ENCODE results near the gene STRIT1.
"Not testable (repeated sequence)": the region's sequence is repeated elsewhere in the genome, so short reads cannot be mapped to it uniquely, and the experiment has no call there.

STRIT1 gene

DNA sequence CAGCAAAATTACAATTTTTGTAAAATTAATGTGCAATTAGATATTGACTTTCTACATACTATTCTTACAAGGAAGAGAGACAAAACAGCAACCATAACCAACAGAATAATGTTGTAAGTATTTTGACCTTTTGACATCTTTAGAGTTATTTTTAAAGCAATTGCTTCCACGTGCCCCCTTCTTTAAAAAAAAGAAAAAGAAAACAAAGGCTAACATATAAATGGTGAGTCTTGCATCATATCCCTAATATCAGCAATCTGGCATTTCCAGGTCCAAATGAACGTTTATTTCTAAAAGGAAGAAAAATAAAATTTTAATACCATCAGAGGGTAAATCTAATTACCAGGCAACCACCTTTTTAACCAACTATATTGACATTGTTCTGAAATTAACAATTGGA, 19.3 kb upstream of the STRIT1 start:
- no peak for DNase-seq

DNA sequence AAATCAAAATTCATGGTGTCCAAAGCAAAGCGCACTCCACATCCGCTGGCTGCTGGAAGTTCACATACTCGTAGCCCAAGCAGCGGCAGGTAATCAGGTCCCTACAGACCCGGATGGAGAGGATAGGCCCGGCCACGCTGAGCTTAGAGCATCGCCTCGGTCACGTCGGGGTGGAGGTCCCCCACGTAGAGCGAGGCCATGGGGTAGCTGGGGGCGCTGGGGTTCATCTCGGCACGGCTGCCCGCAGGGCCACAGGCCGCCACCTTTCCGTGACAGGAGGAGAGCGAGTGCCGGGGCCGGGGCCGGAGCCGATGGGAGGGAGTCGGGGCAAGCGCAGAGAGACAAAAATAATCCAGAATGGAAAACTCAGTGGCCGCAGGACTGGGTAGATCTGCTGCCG, 16.1 kb upstream of the STRIT1 start:
- no peak for DNase-seq

DNA sequence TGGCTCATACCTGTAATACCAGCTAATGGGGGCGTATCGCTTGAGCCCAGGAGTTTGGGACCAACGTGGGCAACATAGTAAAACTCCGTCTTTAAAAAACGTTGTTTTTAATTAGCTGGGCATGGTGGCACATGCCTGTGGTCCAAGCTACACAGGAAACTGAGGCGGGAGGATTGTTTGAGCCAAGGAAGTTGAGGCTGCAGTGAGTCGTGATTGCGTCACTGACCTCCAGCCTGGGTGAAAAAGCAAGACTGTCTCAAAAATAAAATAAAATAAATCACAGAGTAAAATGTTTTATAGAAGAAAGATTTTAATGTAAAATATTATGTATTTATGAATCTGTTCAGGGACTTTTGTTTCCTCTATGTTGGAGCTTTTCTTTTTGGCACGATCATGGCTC, 15.3 kb upstream of the STRIT1 start:
- no peak for DNase-seq

DNA sequence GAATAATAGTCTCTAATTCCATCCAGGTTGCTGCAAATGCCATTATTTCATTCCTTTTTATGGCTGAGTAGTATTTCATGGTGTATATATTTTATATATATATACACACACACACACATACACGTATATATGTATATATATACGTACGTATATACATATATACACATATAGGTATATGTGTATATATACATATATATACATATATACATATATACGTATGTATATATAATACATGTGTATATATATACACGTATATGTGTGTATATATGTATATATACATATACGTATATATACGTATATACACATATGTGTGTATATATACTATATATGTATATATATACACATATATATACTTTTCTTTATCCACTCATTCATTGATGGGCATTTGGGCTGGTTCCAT, 13.7 kb upstream of the STRIT1 start:
- DNase-seq: no peak

DNA sequence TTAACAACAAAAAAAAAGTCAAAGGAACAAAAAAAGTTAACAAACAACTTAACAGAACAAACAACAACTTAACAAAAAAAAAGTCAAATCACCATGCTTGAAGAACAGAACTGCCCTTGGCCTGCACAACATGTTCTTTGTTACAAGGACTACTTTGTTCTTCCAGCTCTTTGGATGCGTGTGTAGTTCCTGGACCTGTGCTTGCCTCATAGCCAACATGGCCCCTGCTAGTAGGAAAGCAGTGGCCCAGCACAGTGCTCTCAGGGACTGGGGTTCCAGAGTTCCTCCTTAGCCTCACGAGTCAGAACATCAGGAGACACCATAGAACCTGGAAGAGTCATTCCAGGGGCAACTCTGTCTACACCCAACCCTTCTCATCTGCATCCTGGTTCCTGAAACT, 10.9 kb upstream of the STRIT1 start:
- no peak for DNase-seq

DNA sequence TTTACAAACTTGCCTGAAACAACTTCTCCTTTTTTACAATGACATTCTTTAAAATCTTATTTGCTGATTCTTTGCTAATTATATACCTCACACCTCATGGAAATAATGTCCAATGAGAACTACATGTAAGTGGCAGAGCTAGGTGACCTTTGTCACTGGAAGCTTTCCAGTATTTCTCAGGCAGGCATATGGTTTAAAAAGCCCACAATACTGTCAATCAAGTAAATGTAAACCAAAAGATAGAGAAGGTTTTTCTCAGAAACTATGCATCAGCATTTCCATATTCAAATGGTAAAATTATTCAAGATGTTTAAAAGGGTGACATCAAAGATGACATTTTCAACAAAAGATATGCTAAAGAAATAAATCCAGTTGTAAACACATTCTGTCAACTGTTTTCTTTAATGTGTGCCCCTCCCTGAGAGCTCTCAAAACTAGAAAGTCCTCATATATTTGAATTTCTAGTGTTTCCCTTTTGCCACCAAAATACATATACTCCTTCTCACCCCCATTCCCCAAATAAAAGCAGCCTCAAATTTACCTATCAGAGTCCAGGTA, 10.1 kb upstream of the STRIT1 start:
- DNase-seq: no peak

DNA sequence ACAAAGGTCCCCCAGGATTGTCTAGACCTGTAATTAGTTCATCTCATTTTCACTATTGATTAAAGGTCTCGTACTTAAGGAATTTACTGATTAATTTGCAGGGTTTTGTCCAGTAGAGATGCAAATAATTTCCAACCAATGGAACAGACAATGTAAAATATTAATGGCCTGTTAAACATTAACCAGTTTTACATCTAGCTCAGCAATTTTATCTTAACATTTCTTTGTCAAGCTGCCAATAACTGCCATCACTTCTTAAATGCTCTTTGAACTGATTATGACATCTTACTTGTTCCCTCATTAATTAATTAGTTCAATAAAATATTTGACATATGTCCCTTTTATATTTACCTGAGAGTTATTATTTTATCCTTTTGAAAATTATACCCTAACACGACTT, 9.4 kb upstream of the STRIT1 start:
- no peak for DNase-seq

DNA sequence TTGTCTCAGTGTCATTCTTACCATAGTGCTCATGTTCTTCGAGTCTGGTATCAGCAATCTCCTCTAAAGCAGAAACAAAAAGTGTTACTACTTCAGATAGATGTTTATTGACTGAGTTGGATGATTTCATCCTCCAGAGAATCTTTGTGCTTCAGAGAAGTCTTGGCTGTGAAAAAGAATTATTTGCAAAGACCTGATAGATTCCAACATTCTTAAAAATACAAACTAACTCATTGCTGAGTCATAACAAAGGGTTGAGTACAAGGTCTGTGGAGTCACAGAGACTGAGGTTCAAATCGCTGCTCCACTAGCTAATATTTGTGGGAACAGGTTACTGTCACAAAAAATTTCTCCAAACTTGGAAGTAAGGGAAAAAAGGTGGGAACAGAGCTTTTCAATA, 9.0 kb upstream of the STRIT1 start:
- DNase-seq: no peak

DNA sequence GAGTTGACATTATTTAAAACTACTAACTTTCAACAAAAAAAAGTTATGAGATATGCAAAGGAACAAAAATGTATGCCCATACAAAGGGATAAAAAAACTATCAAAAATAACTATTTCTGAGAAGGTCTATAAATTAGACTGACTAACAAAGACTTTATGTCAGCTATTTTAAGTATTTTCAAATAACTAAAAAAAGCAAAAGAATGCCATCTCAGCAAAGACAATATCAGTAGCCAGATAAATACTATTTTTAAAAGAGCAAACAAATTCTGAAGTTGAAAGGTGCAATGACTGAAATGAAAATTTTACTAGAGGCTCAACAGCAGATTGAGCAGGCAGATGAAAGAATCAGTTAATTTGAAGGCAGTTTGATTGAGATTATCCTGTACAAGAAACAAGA, 3.6 kb upstream of the STRIT1 start:
- DNase-seq: no peak

DNA sequence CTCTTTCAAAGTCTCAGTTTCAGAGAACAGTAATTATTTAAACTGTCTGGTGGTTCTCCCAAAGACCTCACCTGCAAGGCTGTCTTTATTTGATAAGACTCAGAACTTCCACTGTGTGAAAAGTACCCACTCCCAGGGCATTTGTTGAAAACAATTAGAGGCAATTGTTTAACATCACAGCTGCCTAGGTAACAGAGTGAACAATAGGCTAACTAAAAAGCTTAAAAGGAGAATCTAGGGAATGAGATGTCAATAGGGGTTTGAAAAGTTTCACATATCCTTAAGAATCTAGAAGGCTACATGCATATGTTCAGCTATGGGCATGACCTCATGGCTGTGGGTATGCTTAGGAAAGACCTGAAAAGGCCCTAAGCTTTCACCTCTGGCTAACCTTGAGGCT, 2.9 kb upstream of the STRIT1 start:
- no peak for DNase-seq

DNA sequence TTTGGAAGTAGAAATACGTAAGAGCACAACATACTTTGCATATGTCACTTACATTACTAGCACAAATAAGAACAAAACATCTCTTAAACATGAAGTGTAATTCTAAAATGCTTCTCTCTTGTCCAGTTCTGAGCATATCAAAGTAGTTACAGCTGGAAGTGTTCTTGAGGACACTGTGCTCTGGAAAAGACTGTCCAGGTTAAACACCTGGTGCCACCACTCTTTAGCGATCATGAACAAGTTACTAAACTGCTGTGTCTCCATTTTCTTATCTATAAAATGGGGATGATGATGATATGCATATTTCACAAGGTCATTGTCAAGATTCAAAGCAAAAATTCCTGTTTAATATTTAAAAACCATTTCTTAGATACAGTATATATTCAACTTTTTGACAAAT, 790 bp downstream of the STRIT1 start:
- no peak for DNase-seq

DNA sequence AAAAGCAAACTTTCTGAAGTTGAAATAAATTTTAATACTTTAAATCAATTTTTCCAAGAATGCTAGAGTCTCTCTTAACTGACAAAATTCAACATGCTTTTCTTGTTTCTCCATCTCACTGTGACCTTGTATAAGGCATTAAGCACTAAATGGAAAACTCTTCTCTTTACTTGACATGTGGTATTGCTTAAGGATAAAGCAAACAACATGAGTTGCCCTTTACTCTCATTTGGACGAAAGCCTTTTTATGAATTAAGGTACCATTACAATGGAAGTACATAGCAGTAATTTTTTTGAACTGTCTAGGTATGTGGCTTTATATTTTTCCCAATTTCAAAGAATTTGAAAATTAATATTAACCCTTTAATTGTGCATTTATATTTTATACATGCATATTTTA, 1.4 kb downstream of the STRIT1 start:
- no peak for DNase-seq

DNA sequence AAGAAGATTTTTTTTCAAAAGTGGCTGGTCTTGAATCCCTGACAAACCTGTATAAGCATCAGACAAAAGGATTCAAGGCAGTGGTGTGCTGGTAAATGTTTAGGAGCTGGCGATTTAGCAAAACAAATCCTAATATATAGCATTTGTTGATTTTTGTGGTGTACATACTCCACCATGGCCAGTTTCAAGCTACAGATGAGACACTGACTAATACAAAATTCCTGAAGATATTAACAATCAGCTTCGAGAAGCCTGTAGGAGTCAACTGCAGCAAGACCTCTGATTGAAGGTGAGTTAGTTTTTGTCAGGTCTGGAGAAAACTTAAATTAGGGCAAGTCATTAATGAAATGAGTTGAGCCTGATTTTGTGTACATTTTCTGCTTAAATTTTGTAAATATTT, 6.7 kb downstream of the STRIT1 start:
- DNase-seq: no peak

DNA sequence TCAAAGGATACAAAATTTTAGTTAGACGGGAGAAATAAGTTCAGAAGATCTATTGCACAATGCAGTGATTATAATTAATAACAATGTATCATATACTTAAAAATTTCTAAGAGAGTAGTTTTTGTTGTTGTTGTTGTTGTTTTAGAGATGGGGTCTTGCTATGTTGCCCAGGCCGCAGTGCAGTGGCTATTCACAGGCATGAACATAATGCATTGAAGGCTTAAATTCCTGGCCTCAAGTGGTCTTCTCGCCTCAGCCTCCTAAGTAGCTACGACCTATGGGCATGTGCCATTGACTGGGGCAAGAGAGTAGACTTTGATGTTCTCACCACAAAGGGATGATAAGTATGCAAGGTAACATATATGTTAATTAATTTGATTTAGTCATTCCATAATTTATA, 7.5 kb downstream of the STRIT1 start:
- no peak for DNase-seq

DNA sequence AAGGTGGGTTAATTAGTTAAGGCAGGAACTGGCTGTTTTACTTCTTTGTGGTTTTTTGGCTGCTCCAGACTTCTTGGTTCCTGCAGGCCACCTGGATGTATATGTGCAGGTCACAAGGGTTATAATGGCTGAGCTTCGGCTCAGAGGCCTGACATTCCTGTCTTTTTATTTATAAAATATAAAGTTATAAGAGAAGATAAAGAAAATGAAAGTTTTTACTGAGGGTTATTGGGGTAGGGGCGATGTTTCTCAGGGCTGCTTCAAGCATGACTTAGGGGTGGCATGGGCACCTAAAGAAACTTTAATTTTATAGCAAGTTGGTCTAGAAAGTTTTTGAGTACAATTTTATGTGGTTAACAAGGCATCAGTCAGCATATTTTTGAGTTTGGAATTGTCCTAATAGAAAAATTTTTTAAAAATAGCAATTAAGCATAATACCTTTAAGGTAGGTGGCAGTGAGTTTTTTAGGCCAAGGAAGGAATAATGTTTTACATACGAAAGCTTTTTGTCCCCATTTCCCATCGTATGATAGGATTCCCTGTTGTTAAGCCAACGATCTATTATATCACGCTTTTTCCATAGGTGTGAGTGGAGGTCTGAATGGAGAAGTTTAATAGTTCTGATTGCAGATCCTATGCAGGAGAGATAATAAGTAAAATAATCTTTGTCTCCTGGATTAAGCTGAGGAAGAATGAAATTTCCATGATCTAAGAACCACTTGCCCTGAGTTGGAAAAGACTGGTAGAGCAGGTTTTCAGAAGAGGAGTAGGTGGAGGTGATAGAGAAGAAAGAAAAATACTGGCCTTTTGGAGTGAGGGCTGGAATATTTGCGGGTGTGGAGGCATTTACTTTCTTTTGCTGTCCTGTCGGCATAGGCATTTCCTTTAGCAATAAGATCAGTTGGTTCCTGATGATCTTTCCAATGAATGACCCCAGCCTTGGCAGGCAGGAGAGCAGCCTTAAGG, 10.1 kb downstream of the STRIT1 start:
- no peak for DNase-seq

DNA sequence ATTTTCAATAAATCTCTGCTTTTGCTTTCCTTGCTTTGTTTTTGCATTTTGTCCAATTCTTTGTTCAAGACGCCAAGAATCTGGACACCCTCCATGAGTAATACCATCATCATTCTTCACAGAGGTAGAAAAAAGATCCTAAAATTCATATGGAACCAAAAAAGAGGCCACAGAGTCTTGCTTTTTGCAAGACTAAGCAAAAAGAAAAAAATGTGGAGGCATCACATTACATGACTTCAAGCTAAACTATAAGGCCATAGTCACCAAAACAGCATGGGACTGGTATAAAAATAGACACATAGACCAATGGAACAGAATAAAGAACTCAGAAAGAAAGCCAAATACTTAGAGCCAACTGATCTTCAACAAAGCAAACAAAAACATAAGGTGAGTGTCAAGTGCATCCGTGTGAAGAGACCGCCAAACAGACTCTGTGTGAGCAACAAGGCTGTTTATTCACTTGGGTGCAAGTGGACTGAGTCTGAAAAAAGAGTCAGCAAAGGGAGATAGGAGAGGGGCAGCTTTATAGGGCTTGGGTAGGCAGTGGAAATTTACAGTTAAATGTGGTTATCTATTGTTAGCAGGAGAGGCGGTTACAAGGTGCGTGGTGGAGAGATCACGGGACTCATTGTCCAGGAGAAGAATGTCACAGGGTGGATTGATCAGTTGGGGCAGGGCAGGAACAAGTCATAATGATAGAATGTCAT, 10.9 kb downstream of the STRIT1 start:
- DNase-seq: no peak

DNA sequence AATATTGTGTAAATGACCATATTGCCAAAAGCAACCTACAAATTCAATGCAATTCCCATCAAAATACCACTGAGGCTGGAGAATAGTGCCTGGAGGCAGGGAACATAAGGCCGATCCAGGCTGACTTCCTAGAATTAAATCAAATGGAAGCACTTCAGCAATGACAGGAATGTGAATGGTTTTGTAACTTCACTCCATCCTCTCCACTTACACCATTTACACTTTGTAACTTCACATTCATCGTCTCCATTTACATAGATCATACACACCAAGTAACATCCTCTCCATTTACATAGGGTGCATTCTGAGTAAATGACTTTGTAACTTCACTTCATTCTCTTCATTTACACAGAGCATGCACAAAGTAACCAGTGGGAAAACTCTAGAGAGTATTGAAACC, 11.6 kb downstream of the STRIT1 start:
- DNase-seq: no peak

DNA sequence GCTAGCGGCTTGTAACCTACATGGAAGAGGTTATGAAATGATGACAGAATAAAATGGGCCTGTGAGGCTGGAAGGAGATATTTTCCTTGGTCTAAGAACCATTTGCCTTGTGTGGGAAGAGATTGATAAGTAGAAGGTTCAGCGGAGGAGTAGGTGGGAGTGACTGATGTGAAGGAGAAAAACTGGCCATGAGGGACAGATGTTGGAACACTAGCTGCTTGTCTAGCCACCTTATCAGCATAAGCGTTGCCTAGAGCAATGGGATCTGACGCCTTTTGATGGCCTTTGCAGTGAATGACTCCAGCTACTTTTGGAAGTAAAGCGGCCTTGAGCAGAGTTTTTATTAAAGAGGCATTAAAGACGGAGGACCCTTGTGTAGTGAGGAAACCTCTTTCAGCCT, 17.4 kb downstream of the STRIT1 start:
- not testable (repeated sequence) for DNase-seq

DNA sequence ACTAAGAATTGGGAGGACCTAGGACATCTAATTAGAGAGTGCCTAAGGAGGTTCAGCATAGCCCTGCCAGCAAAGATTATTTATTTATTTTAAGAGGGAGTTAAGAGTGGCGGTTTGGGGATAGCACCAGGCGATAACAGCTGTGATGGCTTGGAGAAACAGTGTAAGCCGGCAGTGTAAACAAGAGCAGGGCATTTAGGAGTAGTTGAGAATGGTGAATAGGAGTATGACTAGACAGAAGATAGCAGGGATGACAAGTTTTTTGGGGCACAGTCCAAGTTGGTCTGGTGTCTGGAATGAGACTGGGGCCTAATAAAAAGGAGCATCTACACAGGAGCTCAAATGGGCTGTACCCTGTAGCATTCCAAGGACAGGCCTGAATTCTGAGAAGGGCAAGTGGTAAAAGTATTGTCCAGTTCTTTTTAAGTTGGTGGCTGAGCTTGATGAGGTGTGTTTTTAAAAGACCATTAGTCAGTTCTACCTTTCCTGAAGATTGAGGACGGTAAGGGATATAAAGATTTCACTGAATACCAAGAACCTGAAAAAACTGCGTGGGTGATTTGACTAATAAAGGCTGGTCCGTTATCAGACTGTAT, 18.2 kb downstream of the STRIT1 start:
- DNase-seq: not testable (repeated sequence)

DNA sequence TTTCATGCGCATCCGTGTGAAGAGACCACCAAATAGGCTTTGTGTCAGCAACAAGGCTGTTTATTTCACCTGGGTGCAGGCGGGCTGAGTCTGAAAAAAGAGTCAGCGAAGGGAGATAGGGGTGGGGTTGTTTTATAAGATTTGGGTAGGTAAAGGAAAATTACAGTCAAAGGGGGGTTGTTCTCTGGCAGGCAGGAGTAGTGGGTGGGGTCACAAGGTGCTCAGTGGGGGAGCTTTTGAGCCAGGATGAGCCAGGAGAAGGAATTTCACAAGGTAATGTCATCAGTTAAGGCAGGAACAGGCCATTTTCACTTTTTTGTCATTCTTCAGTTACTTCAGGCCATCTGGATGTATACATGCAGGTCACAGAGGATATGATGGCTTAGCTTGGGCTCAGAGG, 19.0 kb downstream of the STRIT1 start:
- not testable (repeated sequence) for DNase-seq

DNA sequence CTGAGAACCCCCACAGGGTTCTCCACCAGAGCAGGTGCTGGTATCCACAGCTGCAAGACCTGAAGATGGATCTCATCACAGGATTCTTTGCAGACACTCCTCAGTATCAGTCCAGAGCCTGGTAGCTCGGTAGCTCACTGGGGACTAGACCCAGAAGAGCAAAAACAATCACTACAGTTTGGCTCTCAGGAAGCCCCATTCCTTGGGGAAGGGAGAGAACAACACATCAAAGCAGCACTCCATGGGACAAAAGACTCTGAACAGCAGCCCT, 22.2 kb downstream of the STRIT1 start:
- no peak for DNase-seq

DNA sequence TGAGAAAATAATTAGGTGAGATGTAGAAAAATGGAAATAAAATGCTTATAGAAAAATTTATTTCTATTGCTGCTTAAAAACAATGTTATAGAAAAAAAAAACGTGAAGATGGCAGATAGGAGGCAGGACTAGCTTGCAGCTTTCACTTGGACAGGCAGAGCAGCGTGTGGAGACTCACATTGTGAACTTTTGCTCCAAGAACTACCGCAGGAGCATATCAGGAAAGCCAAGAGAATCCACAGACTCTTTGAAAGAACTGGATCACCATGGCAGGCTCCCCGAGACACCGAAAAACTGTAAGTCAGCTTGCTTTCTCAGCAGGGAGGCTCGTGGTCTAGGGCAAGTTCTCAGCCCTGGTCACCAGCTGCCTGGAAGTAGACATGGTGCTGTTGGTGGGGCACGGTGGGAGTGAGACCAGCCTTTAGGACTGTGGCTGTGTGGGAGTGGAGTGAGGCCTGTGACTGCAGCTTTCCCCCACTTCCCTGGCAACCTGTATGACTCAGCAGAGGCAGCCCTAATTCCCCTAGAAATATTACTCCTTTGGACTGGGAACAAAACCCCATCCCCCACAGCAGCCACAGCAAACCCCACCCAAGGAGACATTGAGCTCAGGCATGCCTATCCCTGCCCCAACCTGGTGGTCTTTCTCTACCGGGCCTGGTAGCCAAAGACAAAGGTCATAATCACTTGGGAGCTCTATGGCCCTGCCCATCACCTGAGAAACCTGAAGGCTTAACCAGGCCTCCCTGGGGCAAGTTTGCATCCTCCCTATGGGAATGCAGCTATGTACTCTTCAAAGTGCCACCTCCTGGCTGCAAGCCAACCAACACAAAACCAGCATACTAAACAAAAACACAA, 22.8 kb downstream of the STRIT1 start:
- no peak for DNase-seq

DNA sequence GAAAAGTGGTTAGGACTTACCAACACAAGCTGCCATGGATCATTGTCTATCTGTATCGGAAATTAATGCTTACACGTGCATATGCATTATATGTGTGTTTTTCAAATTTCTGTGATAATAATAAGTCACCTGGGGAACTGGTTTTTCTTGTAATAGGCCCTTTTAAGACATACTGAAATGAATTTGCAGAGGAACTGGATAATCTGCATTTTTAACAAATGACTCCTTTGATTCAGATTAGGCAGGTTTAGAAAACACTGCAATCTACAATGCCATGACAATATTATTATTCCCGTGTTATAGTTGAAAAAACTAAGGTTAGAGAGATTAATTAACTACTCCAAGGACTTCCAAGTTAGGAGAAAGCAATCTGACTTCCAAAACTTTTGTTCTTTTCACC, 23.4 kb downstream of the STRIT1 start:
- no peak for DNase-seq
